K562 (cell line): ENCODE data around the gene HMBS. TPM values are rescaled to one million over a fixed set of nuclear protein-coding genes. Genes with fewer than 3 reads are reported as not detected.

Experiments used
- CREB5 ChIP-seq: fragments of 250-450 bp; sonication (Bioruptor Pico); IDR thresholded peaks from 2 replicates; pipeline ENCODE4 v1.5.0; 2020; ENCODE audit warnings: mild to moderate bottlenecking
- HMGXB4 ChIP-seq: sonication (generic); formaldehyde crosslinking; IDR thresholded peaks from 2 replicates; pipeline ENCODE4 v1.8.1; 2023; ENCODE audit warnings: mild to moderate bottlenecking, missing genetic modification reagents
- PHB ChIP-seq: fragments of 250-450 bp; sonication (Bioruptor Pico); IDR thresholded peaks from 2 replicates; pipeline ENCODE4 v1.5.0; 2021
- POLR2AphosphoS2 ChIP-seq: IDR thresholded peaks from 2 replicates; pipeline ENCODE4 v1.6.1; 2012; ENCODE audit warnings: low read length, improper control_type of control experiment
- PRPF4 ChIP-seq: fragments of 200-400 bp; formaldehyde crosslinking; IDR thresholded peaks from one replicate; pipeline ENCODE4 v1.6.1; 2017; ENCODE audit warnings: low read length, low read depth, mild to moderate bottlenecking; ENCODE audit not compliant: insufficient read depth, poor library complexity, severe bottlenecking
- STAT5A ChIP-seq: IDR thresholded peaks from 2 replicates; pipeline ENCODE4 v1.6.1; 2012; ENCODE audit warnings: low read length, inconsistent platforms, borderline replicate concordance
- TEAD2 ChIP-seq: fragments of 450-650 bp; IDR thresholded peaks from 2 replicates; pipeline ENCODE4 v1.6.1; 2016; ENCODE audit warnings: missing genetic modification characterization, control low read depth, missing compliant biosample characterization
- THAP12 ChIP-seq: fragments of 250-450 bp; sonication (Bioruptor Pico); IDR thresholded peaks from 2 replicates; pipeline ENCODE4 v1.9.0; 2021; ENCODE audit warnings: mild to moderate bottlenecking, inconsistent platforms
- ZBTB26 ChIP-seq: fragments of 450-650 bp; formaldehyde crosslinking; IDR thresholded peaks from 2 replicates; pipeline ENCODE4 v1.4.0; 2022; ENCODE audit warnings: missing genetic modification characterization
- ZNF318 ChIP-seq, 2 experiments: fragments of 450-650 bp; IDR thresholded peaks; 2 replicates each; pipeline ENCODE4 v1.6.1; 2016; ENCODE audit warnings: mild to moderate bottlenecking in 2 of 2, borderline replicate concordance in 1 of 2, low read depth in 1 of 2, moderate library complexity in 1 of 2
- ZNF511 ChIP-seq: sonication (generic); formaldehyde crosslinking; IDR thresholded peaks from 2 replicates; pipeline ENCODE4 v1.8.0; 2022; ENCODE audit warnings: mild to moderate bottlenecking, missing genetic modification reagents
- polyA plus RNA-seq, 8 experiments: library from polyadenylated mRNA; depleted of rRNA in 4 of 8; stranded (reverse) in 5 of 8; unstranded in 3 of 8; fragments of >200 nt; fragmentation: Nextera tagmentation in 2 of 8; fragmentation: Illumina TruSeq in 1 of 8; extraction: Ambion mirVana in 2 of 8; extraction: Trizol in 1 of 8; gene quantifications; 2 replicates each; pipeline versions ENCODE4 v1.2.1 to v1.2.3, GENCODE V29; 2011 to 2014; ENCODE audit warnings: inconsistent platforms in 1 of 8, missing spikeins in 1 of 8
- total RNA-seq, 7 experiments: library from RNA; depleted of rRNA in 6 of 7; stranded (reverse); fragments of >200 nt in 6 of 7; fragmentation: Illumina TruSeq in 2 of 7; extraction: Trizol in 2 of 7; gene quantifications; 2 replicates each; pipeline versions ENCODE4 v1.2.1 to v1.2.3, GENCODE V29; 2011 to 2021; ENCODE audit warnings: low replicate concordance in 1 of 7

Gene HMBS
- total and polyA plus RNA-seq, 9 of the 15 experiments (the other 6 are each of a cell fraction or from before 2014, with no cell fraction given) = 56.9 to 385 (median 286) TPM

- TF ChIP-seq ZBTB26 (no peak), PRPF4 (peak; percentile 66), POLR2AphosphoS2 (no peak), STAT5A (no peak), HMGXB4 (CRISPR knock-in tag) (no peak), CREB5 (CRISPR knock-in tag) (no peak), ZNF511 (peak; percentile 87), ZNF318 (IDR thresholded peaks at IDR 0.05; ENCODE audit: borderline replicate concordance in 1 of 2, low read depth in 1 of 2) (no peak), PHB (CRISPR knock-in tag) (peak; percentile 13; the same call in 1 of the 2 replicates), THAP12 (CRISPR knock-in tag) (no peak), TEAD2 (tag) (no peak)
Measured at GRCh38 chr11:119056421-119056999, 28.2 kb upstream of the HMBS start (continued).
